Peyer's patch (tissue), 4 donors: ENCODE data around the gene KIFC1.

ENCODE experiments used
- CTCF ChIP-seq, 6 experiments: fragments of 450-650 bp in 4 of 6; fragments of 200-600 bp in 2 of 6; sonication (generic) in 1 of 6; IDR thresholded peaks; one replicate each; pipeline ENCODE4 v1.5.1; 2017 to 2019; ENCODE audit warnings: antibody characterized with exemption in 6 of 6, mild to moderate bottlenecking in 3 of 6, moderate library complexity in 1 of 6
- POLR2A ChIP-seq, 2 donors: fragments of 450-650 bp; IDR thresholded peaks; one replicate each; pipeline ENCODE4 v1.5.1; 2017; ENCODE audit warnings: antibody characterized with exemption in 2 of 2, mild to moderate bottlenecking in 2 of 2, moderate library complexity in 2 of 2

DNA sequence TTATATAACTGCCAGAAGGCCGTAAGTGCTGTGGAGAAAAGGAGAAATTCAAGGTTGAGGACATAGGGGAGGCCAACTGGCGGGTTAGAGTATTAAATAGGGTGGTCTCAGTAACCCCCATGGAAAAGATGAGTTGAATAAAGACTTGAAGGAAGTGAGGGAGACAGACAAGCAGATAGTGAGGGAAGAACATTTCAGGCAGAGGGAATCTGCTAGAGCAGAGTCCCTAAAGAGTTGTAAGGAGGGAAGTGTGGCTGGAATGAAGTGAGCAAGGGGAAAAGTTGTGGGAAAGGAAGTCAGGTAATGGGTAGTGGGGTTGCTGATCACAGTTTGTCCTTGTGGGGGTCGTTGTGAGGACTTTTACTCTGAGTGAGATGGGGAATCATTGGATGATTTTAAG lies 1.4 kb downstream of the KIFC1 start:
- TF ChIP-seq CTCF (IDR thresholded peaks at IDR 0.05) (no peak), POLR2A (IDR thresholded peaks at IDR 0.05) (no peak)
